Measurements from ENCODE around the gene TXNIP.
A peak's percentile ranks its signal among the peaks of the same experiment; 100 is the strongest.

TXNIP gene

DNA sequence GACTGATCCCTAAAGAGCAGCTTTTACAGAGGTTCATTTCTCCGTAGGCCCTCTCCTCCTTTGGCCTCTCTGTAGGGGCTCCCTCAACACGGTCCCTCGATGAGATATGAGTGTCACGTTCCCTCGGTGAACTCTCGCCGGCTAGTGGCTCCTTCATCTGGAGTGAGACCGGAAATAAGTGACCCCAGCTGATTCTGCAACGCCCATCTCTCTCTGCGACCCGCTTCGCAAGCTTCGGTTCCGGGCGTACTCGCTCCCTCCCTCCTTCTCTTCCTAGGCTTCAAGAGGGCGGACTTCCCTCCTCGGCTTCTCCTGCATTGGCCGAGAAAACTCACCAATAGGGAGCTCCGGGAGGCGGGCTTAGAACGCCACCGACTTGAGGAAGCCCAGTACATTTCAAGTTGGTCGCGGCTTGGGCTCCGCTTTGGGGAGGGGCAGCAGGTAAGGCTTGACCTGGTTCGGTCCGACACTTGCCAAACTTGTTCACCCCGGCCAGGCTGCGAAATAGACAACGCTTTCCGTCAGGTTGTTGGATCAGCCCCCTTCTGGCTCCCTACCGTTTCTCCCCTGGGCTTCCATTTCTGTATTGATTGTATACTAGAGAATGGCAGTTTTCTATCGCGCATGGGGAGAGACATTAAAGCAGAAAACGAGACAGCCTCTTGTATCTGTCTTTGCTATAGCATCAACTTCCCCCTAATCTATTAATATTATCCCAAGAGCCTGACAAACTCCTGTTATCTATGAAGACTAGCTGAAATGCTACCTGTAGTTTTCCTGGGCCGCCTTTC is 31.9 kb downstream of the TXNIP start, which contains the start of the genes ANKRD34A and POLR3GL:
TSS of gene ANKRD34A (minus strand) at position 248 of the 791 bp plus-strand sequence. CDS start 2,816 bp downstream, outside the sequence.
TSS of gene POLR3GL (plus strand) at position 363 of the 791 bp plus-strand sequence. CDS start 10,176 bp downstream, outside the sequence.
- DNase-seq (ENCODE audit: low read depth in 2 of 3, low spot score in 1 of 3): peak; percentile 87 to 91 (median 87)

DNA sequence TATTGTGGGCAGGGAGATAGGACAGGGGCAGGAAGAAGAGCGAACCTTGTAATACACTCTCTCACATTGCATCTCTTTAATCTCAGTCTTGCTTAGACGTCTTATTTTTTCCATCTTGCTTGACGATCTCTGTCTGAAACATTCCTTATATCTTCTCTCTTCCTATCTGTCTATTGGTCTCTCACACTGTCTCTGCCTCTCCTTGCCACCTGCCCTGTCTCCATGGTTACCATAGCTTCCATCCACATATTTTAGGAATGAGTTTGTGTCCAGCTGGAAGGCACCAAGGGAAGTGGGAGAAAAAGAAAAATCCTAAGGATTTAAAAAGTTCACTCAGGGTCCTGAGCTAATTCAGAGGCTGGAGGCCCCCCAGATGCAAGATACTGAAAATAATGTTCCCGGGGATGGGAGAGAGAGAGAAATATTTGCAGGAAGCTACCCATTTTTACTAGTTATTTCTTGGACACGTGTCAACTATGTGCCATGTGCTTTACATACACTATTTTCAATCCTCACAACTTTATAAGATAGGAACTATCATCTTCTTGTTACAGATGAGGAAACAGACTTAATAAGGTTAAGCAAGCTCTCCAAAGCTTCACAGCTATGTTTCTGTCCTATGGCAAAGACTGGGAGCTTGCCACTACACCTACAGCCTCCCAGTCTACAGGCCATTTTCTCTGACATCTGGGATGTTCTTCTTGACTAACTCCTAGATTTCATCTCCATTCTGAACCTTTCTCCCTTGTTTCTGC is 32.9 kb downstream of the TXNIP start:
- DNase-seq (ENCODE audit: low read depth in 2 of 3, low spot score in 1 of 3): no peak

DNA sequence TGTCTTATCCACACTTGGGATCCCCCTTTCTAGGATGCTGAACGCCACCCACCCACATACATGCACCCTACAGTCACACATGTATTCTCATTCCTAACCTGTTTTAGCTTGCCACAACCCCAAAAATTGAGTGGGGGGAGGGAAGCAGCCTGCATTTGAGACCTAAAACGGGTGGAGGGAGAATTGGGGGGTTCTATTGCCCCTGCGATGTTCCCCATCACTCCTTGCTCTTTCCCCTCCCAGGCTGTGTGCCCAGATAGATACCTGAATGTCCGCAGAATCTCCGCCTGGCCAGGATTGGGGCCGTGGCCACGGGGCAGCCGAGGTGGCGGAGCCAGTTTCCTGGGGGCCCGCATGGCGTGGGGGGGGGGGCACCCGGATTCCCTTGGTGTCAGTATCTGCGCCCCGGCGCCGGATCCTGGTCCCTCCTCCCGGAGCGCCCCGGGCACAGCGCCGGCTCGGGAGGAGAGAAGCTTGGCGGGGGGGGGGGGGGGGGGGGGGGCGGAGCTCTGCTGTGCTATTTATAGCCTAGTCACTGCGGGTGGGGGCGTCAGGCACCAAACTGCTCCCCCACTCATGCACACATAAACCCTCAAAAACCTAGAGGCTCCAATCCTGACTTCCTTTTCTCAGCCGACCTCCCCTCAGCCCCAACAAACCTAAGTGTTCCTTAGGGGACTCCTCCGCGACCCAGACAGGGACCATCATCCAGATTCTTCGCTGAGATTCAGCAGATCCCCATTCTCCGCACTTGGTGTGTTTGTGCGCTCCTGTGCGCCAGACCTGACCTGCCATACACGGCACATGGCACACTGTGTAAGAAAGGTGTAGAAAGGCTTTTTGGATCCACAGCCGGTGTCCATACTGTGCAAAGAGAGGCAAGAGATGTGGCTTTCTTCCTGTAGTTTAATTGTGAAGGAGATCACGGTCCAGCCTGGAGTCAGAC is 33.9 kb downstream of the TXNIP start:
- no peak for DNase-seq (ENCODE audit: low read depth in 2 of 3, low spot score in 1 of 3)

DNA sequence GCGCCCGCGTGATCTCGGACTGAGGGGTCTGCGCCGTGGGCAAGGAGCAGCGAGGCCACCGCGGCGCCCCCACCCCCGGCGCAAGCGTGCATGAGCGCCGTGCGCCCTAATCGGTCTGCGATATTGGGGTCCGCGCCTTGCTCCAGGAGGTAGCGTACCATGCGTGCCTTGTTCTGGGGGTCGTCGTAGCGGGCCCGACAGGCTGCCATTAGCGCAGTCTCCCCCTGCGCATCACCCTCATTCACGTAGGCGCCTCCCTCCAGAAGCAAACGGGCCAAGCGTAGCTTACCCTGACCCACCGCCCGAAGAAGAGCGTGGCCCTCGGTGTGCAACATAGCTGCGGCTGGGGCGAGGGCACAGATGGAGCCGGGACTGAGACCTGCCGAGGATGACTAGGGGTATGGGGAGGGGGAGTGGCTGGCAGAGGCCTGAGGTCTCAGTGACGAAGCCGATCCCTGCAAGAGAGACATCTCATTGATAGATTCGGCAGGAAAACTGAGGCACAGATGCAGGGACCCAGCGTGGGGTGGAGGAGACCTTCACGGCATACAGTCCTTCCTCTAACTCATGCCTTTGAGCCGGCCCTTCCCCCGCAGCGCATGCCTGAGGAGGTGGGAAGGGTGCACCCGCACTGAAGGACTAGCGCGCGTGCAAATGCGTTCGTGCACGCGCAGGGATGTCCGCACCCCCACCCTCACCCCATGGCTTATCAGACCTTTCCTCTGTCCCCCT is 34.8 kb downstream of the TXNIP start:
- no peak for DNase-seq (ENCODE audit: low read depth in 2 of 3, low spot score in 1 of 3)

DNA sequence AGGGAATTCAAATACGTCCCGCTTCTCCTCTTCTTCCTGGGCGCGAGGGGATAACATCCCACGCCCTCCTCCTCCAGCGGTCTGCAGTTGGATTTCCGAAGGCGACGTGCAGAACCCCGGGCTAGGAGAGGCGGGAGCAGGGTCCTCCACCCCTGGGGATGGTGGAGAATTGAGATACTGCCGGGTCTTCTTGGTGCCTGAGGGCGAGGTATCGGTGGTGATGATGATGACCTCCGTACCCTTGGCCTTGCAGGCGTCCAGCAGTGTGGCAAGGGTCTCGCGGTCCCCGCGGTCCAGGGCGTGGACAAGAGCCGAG is 35.3 kb downstream of the TXNIP start:
- DNase-seq (ENCODE audit: low read depth in 2 of 3, low spot score in 1 of 3): no peak

DNA sequence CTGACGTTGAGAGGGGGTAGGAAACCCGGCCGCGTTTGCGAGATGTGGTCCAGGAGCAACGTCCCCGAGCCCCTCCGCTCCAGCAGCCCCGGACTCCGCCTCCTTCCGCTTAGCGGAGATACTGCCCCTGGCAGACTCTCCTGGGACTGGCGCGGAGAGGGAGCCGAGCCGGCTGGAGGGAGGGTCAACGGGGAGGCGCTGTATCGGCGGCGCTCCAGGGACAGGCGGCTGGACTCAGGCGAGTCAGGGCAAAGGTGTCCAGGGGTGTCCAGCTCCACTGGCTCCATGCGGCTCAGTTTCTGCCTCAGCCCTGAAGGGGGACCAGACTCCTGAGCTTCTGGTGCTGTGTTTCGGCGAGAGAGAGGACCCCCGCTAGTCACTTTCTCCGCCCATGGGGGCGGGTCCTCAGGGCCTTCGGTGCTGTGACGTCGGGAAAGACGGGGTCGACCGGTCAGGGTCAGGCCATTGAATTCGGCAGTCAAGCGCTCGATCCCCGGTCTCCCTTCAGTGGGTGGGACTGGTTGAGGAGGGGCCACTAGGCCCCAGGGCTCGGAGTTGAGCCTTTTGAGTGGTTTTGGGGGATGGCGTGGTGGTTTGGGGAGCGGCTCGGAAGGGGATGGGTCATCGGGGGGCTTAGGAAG is 35.8 kb downstream of the TXNIP start:
- DNase-seq (ENCODE audit: low read depth in 2 of 3, low spot score in 1 of 3): no peak

DNA sequence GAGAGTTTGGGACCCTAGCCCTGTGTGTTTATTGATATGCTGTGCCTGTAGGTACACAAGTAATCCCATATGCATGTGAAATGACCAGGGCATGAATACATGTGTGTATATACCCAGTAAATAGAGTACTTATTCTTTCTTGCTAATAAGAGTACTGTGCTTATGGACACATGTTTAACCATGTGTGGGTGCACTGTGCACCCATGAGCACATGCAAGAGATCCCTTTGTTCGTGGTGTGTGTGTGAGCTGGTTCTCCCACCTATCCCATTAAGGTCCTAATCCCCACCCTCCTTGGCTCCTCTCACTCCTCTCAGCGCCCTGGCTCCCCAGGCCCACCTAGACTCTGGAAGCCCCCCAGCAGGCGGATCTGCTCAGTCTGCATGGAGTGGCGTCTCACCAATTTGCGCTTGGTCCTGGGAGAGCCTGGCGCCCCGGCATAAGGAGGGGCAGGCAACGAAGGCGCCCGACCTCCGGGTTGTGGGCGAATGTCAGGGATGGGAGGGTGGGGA is 36.4 kb downstream of the TXNIP start:
- DNase-seq (ENCODE audit: low read depth in 2 of 3, low spot score in 1 of 3): no peak

DNA sequence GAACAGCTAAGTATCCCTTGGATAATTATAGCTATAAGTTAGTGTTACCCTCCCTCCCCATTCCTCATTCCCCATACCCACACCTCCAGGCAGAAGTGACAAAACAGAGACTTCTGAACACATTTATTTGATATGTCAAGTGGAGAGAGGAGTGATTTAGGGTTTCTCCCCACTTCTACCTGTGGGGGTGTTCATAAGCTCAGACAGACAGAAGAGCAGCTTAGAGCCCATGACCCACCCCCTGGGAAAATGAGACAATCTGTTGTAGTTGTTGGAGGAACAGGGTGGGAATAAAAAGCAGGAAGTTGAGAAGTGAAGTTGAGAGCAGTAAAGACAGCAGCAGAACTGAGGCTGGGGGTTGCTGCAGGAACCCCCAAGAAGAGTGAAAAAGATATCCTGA is 37.0 kb downstream of the TXNIP start:
- DNase-seq (ENCODE audit: low read depth in 2 of 3, low spot score in 1 of 3): no peak

DNA sequence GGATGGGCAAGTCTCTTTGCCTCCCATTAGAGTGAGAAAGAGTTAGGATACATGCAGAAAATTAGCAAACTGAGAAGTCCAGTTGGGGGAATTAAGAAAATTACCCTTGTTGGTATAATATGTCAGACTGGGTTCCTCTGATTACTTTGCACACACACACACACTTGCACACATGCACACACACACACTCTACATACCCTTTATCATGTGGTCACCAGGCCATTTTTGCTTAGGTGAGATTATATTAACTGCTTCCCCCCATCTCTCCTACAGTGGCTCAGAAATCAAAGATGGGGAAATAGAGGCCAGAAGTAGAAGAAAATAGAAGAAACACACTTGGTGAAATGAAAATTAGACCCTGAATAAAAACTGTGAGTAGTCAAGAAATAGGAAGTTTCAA is 37.6 kb downstream of the TXNIP start:
- no peak for DNase-seq (ENCODE audit: low read depth in 2 of 3, low spot score in 1 of 3)

DNA sequence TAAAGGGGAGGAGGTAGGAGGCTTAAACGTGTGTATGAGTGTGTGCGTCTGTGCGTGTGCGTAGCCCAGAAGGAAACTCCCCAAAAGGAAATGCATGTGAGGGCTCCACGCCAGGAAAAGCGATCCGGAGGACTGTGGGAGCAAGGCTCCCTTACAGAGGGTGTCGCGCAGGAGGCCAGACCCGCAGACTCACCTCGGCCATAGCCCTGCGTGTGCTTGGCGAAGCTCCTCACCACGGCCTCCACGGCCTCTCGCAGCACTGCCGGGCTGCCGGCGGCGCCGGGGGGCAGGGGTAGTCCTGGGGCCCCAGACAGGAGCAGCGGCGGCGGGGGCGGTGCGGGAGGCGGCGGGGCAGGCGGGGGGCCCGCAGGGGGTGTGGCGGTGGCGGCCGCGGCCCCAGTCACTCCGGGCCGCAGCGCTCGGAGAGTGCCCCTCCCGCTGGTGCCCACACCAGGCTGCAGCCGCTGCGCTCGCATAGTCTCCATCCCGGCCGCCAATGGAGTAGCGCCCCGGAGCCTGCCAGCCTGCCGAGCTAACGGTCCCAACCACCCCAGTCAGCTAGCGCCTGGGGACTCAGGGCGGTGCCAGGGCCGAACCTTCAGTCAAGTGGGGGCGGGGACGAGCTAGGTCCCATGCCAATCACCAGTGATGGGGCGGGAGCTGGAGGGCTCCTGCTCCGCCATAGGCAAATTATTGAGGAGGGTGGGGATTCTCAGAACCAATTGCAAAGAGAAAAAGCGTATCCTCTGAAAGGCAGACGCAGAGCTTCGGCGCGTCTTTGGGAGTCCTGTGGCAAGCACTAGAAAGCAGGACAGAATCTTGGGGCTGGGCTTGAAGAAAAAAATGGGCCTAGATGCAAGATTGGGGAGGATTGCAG is 38.7 kb downstream of the TXNIP start, which contains the start of gene LIX1L:
TSS of gene LIX1L (minus strand) at position 575 of the 877 bp plus-strand sequence. CDS start at position 485, 90 bp downstream.
- peak; percentile 90 to 94 (median 93) for DNase-seq (ENCODE audit: low read depth in 2 of 3, low spot score in 1 of 3)

DNA sequence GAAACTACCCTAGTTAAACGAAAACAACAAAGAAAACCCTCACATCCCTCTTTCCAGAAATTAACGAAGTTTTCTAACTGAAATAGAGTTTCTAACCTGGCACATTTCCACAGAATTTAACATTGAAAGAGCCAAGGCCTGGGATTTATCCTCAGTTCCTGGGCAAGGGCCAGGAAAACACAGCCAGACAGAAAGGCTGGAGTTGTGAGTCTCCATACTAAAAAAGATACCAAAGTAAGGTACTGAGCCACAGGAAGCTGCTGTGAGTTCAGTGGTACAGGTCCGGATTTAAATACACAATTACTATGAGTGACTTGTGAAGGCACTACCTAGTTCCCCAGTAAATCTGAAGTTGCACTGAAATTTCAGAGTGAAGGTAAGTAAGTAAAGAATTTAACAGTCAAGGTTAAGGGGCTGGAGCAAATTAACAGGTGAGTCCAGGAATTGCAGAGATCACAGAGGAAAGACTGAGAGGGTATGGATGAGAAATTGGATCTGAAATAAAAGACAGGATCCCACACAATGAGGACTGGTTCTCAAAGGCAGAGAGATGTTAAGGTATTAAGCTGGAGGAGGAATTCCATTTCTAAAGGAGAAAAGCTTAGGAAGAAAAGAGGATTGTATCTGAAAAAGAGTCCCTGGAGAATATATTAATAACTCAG is 39.5 kb downstream of the TXNIP start:
- no peak for DNase-seq (ENCODE audit: low read depth in 2 of 3, low spot score in 1 of 3)

DNA sequence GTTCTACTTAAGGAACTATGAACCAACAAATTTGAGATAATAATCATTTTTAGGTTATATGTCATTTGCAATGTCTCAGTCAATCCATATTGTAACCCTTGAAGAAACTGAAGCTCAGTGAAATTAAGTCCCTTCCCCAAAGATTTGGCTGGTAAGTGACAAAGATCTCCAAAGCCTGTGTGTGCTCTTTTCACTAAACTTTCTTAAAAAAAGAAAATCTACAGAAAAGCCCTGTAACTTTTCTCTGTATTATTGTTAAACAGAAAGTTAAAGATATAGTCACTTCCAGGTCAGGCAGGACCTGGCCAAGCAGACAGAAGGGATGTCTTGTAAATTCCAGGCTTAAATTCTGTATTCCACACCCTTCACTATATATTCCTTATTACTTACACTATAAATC is 40.0 kb downstream of the TXNIP start:
- DNase-seq (ENCODE audit: low read depth in 2 of 3, low spot score in 1 of 3): no peak

DNA sequence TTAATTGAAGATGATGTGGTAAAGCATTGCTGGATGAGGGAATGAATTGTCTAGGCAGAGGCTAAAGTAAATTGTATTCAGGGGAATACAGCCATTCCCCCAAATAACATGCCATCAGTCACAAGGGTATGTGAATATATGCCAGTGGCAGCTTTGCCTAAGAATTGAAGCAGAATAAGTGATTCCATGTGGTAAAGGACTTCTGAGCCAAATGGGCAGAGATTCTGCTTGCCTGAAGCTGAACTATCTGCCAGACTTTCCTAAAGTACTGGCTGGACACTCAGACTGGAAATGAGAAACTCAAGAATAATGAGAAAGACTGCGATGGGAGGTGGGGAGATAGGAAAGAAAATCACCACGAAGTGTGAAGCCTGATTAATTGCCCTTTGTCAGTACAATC is 40.9 kb downstream of the TXNIP start:
- no peak for DNase-seq (ENCODE audit: low read depth in 2 of 3, low spot score in 1 of 3)

DNA sequence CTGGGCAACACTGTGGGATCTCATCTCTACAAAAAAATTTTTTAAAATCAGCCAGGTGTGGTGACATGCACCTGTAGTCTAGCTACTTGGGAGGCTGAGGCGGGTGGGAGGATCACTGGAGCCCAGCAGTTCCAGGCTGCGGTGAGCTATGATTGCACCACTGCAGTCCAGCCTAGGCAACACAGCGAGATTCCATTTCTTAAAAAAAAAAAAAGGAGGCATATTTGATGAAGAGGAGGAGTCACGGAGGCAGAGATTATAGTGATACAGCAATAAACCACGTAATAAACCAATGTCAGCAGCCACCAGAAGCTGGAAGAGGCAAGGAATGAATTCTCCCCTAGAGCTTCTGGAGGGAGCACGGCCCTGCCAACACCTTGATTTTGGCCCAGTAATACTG is 42.5 kb downstream of the TXNIP start:
- no peak for DNase-seq (ENCODE audit: low read depth in 2 of 3, low spot score in 1 of 3)

DNA sequence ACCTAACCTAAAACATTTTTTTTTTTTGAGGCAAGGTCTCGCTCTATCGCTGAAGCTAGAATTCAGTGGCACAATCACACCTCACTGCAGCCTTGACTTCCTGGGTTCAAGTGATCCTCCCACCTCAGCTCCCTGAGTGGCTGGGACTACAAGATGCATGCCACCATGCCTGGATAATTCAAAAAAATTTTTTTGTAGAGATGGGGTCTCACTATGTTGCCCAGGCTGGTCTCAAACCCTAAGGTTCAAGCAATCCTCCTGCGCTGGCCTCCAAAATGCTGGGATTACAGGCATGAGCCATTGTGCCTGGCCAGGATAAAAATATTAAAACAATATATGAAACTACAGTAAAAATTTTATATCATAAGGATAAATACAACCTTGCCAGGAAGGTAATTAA is 43.5 kb downstream of the TXNIP start:
- no peak for DNase-seq (ENCODE audit: low read depth in 2 of 3, low spot score in 1 of 3)

DNA sequence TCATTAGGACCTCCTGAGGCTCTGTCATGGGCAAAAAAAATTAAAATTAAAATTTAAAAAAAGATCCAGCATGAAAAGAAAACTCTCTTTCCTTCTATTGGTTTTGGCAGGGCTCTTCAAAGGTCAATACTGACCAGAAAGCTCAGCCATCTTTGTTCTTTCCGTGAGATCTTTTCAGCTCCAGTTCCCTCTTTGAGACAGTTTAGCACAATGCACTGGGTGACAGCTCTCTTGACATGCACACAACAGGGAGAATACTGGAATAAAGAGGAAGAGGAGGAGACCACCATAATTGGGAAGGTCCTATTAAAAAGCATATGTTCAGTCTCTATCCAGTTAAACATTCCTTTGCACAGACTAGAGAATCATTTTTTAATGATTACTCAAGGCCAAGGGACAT is 44.9 kb downstream of the TXNIP start:
- no peak for DNase-seq (ENCODE audit: low read depth in 2 of 3, low spot score in 1 of 3)

DNA sequence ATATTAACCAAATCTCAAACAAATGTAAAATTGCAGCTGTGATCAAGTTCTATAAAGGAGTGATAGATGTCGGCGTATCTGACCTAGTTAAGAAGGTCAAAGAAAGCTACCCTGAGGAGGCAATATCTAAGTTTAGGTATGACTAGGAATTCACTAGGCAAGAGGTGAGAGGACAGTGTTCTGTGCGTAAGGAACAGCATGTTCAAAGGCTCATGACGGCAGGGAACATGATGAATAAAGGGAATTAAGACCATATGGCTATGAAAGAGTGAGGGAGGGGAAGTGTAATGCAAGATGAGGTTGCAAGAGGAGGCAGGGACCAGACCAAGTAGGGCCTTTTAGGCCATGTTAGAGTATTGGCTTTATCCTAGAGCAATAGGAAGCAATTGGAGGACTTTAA is 47.2 kb downstream of the TXNIP start:
- DNase-seq (ENCODE audit: low read depth in 2 of 3, low spot score in 1 of 3): no peak

DNA sequence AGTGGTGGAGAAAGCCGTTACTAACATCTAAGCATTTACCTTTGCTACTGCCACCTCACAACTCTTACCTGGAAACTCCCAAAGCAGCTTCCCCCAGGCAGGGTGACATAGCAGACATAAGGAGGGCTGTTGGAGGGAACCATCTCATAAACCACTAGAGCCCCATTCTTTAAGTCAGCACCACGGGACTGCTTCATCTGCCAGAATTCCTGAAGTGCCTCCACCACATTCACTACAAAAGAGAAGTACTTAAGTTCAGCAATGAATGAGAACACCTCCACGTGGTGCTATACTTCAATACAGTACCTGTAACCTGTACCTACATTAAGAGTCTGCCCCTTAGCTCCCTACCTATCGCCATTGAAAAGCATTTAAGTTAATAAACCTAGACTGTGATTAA is 48.8 kb downstream of the TXNIP start:
- DNase-seq (ENCODE audit: low read depth in 2 of 3, low spot score in 1 of 3): no peak

Measured in stimulated activated CD4-positive, alpha-beta T cell treated with anti-CD3 and anti-CD28 coated beads, Interleukin-12 subunit alpha, Interleukin-12 subunit beta, amount 100 ng/mL, for 48 hours (primary cell).